K562 (cell line): Measurements from ENCODE around the gene STOX1. TPM values are rescaled to one million over a fixed set of nuclear protein-coding genes. Genes with fewer than 3 reads are reported as not detected.

Experiments used
- ATF1 ChIP-seq, 2 experiments: fragments of 450-650 bp in 1 of 2; IDR thresholded peaks; 2 replicates each; pipeline ENCODE4 v1.6.1; 2016; ENCODE audit warnings: missing compliant biosample characterization in 1 of 2, missing genetic modification characterization in 1 of 2
- BMI1 ChIP-seq: fragments of 150-350 bp; IDR thresholded peaks from 2 replicates; pipeline ENCODE4 v1.6.1; 2014; ENCODE audit warnings: low read length
- CREB1 ChIP-seq, 2 experiments: sonication (generic) in 1 of 2; formaldehyde crosslinking in 1 of 2; IDR thresholded peaks; 2 replicates each; pipeline versions ENCODE4 v1.6.1 to v1.8.0; 2012 to 2022; ENCODE audit warnings: inconsistent platforms in 1 of 2, mild to moderate bottlenecking in 1 of 2, missing genetic modification reagents in 1 of 2, moderate library complexity in 1 of 2
- CTBP1 ChIP-seq: fragments of 450-650 bp; IDR thresholded peaks from 2 replicates; pipeline ENCODE4 v1.6.1; 2016; ENCODE audit warnings: borderline replicate concordance
- CXXC5 ChIP-seq: fragments of 250-450 bp; sonication (Bioruptor Pico); IDR thresholded peaks from 2 replicates; pipeline ENCODE4 v1.8.0; 2022; ENCODE audit warnings: inconsistent platforms, mild to moderate bottlenecking, moderate library complexity
- DPF2 ChIP-seq: fragments of 450-650 bp; IDR thresholded peaks from 2 replicates; pipeline ENCODE4 v1.6.1; 2016
- ETV6 ChIP-seq, 3 experiments: fragments of 150-350 bp in 1 of 3; sonication (generic) in 1 of 3; formaldehyde crosslinking in 1 of 3; IDR thresholded peaks; 2 replicates each; pipeline versions ENCODE4 v1.6.1 to v1.8.0; 2014 to 2022; ENCODE audit warnings: borderline replicate concordance in 2 of 3, low read depth in 2 of 3, antibody characterized with exemption in 1 of 3, low read length in 1 of 3, mild to moderate bottlenecking in 1 of 3, missing genetic modification reagents in 1 of 3
- HDAC2 ChIP-seq: fragments of 450-650 bp; IDR thresholded peaks from 2 replicates; pipeline ENCODE4 v1.6.1; 2016; ENCODE audit warnings: mild to moderate bottlenecking
- HNRNPK ChIP-seq: fragments of 200-400 bp; formaldehyde crosslinking; IDR thresholded peaks from one replicate; pipeline ENCODE4 v1.6.1; 2018; ENCODE audit warnings: mild to moderate bottlenecking, low read depth, low read length; ENCODE audit not compliant: poor library complexity, severe bottlenecking
- KLF13 ChIP-seq: fragments of 450-650 bp; IDR thresholded peaks from 2 replicates; pipeline ENCODE4 v1.6.1; 2016; ENCODE audit warnings: missing genetic modification characterization, low read depth, mild to moderate bottlenecking, missing compliant biosample characterization, moderate library complexity, borderline replicate concordance
- NFE2 ChIP-seq: IDR thresholded peaks from 2 replicates; pipeline ENCODE4 v1.6.1; 2014; ENCODE audit warnings: antibody characterized with exemption, low read depth
- NFE2L1 ChIP-seq: fragments of 450-650 bp; IDR thresholded peaks from 2 replicates; pipeline ENCODE4 v1.6.1; 2016; ENCODE audit warnings: missing genetic modification characterization, low read depth, mild to moderate bottlenecking, missing compliant biosample characterization, moderate library complexity, borderline replicate concordance
- NONO ChIP-seq, 2 experiments: fragments of 200-400 bp in 1 of 2; fragments of 450-650 bp in 1 of 2; formaldehyde crosslinking in 1 of 2; IDR thresholded peaks; 2 replicates each; pipeline ENCODE4 v1.6.1; 2017; ENCODE audit warnings: low read depth in 2 of 2, mild to moderate bottlenecking in 2 of 2, moderate library complexity in 2 of 2, low read length in 1 of 2
- POU5F1 ChIP-seq: fragments of 150-350 bp; IDR thresholded peaks from 2 replicates; pipeline ENCODE4 v1.6.1; 2014; ENCODE audit warnings: borderline replicate concordance, low read length, low read depth, mild to moderate bottlenecking; ENCODE audit not compliant: partially characterized antibody
- ZNF445 ChIP-seq: fragments of 250-450 bp; sonication (Bioruptor Pico); IDR thresholded peaks from 2 replicates; pipeline ENCODE4 v1.4.0; 2020; ENCODE audit warnings: low read depth, mild to moderate bottlenecking, moderate library complexity
- ZZZ3 ChIP-seq: fragments of 450-650 bp; IDR thresholded peaks from 2 replicates; pipeline ENCODE4 v1.6.1; 2016; ENCODE audit warnings: antibody characterized with exemption, mild to moderate bottlenecking, moderate library complexity
- polyA plus RNA-seq, 8 experiments: library from polyadenylated mRNA; depleted of rRNA in 4 of 8; stranded (reverse) in 5 of 8; unstranded in 3 of 8; fragments of >200 nt; fragmentation: Nextera tagmentation in 2 of 8; fragmentation: Illumina TruSeq in 1 of 8; extraction: Ambion mirVana in 2 of 8; extraction: Trizol in 1 of 8; gene quantifications; 2 replicates each; pipeline versions ENCODE4 v1.2.1 to v1.2.3, GENCODE V29; 2011 to 2014; ENCODE audit warnings: inconsistent platforms in 1 of 8, missing spikeins in 1 of 8
- total RNA-seq, 7 experiments: library from RNA; depleted of rRNA in 6 of 7; stranded (reverse); fragments of >200 nt in 6 of 7; fragmentation: Illumina TruSeq in 2 of 7; extraction: Trizol in 2 of 7; gene quantifications; 2 replicates each; pipeline versions ENCODE4 v1.2.1 to v1.2.3, GENCODE V29; 2011 to 2021; ENCODE audit warnings: low replicate concordance in 1 of 7
- TF ChIP-seq, protein P1 (sequence below): sonication (generic); formaldehyde crosslinking; IDR thresholded peaks from 2 replicates; pipeline ENCODE4 v1.8.0; 2022; ENCODE audit warnings: mild to moderate bottlenecking, missing genetic modification reagents
- TF ChIP-seq, protein P2 (sequence below): sonication (generic); formaldehyde crosslinking; IDR thresholded peaks from 2 replicates; pipeline ENCODE4 v1.8.0; 2022; ENCODE audit warnings: mild to moderate bottlenecking, missing genetic modification reagents
- TF ChIP-seq, protein P3 (sequence below): sonication (generic); formaldehyde crosslinking; IDR thresholded peaks from 2 replicates; pipeline ENCODE4 v1.8.0; 2022; ENCODE audit warnings: mild to moderate bottlenecking, missing genetic modification reagents, borderline replicate concordance

The STOX1 gene
- total and polyA plus RNA-seq, 9 of the 15 experiments (the other 6 are each of a cell fraction or from before 2014, with no cell fraction given): 0.09 to 0.87 (median 0.29) TPM

DNA sequence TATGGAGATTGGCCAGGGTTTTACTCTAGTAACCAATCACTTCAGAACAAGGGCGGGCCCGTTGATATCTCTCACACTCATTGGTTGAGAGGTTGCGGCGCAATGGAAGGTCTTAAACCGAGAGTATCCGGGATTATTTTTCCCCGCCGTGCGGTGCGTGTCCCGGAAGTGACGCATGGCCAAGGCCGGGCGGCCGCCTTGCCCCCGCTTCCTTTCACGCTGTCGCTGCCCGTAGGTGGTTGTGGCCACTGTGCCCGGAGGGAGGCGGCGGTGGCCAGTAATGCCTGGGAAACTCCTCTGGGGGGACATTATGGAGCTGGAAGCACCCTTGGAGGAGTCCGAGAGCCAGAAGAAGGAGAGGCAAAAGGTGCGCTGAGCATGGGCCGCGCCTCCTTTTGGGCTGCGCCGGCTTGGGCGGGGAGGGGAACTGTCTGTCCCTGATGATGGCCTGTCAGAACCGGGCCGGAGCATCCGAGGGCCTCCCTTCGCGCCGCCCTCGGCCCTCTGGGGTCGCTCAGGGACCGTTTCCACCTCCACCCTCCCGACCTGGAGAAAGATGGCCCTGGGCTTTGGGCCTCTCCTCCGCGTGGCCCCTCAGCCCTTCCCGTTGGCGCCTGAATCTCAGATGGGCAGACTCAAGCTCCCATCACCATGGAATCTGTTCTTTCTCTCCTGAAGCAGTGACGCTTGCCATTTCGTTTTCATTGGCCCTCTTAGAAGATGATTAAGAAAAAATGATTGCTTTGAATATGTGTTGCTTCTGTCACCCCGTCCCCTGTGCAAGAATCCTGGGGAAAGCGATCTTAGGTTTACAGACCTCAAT is 74.0 kb downstream of the STOX1 start, which contains the start of gene DDX50 (continued):
- TF ChIP-seq, protein P1, sequence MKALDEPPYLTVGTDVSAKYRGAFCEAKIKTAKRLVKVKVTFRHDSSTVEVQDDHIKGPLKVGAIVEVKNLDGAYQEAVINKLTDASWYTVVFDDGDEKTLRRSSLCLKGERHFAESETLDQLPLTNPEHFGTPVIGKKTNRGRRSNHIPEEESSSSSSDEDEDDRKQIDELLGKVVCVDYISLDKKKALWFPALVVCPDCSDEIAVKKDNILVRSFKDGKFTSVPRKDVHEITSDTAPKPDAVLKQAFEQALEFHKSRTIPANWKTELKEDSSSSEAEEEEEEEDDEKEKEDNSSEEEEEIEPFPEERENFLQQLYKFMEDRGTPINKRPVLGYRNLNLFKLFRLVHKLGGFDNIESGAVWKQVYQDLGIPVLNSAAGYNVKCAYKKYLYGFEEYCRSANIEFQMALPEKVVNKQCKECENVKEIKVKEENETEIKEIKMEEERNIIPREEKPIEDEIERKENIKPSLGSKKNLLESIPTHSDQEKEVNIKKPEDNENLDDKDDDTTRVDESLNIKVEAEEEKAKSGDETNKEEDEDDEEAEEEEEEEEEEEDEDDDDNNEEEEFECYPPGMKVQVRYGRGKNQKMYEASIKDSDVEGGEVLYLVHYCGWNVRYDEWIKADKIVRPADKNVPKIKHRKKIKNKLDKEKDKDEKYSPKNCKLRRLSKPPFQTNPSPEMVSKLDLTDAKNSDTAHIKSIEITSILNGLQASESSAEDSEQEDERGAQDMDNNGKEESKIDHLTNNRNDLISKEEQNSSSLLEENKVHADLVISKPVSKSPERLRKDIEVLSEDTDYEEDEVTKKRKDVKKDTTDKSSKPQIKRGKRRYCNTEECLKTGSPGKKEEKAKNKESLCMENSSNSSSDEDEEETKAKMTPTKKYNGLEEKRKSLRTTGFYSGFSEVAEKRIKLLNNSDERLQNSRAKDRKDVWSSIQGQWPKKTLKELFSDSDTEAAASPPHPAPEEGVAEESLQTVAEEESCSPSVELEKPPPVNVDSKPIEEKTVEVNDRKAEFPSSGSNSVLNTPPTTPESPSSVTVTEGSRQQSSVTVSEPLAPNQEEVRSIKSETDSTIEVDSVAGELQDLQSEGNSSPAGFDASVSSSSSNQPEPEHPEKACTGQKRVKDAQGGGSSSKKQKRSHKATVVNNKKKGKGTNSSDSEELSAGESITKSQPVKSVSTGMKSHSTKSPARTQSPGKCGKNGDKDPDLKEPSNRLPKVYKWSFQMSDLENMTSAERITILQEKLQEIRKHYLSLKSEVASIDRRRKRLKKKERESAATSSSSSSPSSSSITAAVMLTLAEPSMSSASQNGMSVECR (CRISPR knock-in tag): peak; percentile 20; the same call in 1 of the 2 replicates
- TF ChIP-seq ATF1 (CRISPR knock-in tag; IDR thresholded peaks at IDR 0.05) (peak; percentile 27; the same call in 1 of the 2 replicates), ATF1 (tag; IDR thresholded peaks at IDR 0.05) (peak; percentile 98), NONO (IDR thresholded peaks at IDR 0.05; ENCODE audit: low read depth in 2 of 2, low read length in 1 of 2) (peak in 1 of 2 experiments; percentile 70; a peak in 1 of 4 replicates), ZZZ3 (no peak), CREB1 (IDR thresholded peaks at IDR 0.05) (peak; percentile 90), CREB1 (CRISPR knock-in tag; IDR thresholded peaks at IDR 0.05) (peak; percentile 94), CTBP1 (peak; percentile 83), BMI1 (no peak), CXXC5 (peak; percentile 89), HNRNPK (no peak), POU5F1 (no peak), HDAC2 (peak; percentile 88; the same call in 1 of the 2 replicates), NFE2 (no peak), NFE2L1 (tag) (no peak), ETV6 (IDR thresholded peaks at IDR 0.05; ENCODE audit: borderline replicate concordance in 1 of 2, low read depth in 2 of 2, low read length in 1 of 2) (peak in 1 of 2 experiments; percentile 48; a peak in 1 of 4 replicates), ETV6 (CRISPR knock-in tag; IDR thresholded peaks at IDR 0.05; ENCODE audit: borderline replicate concordance) (no peak; the same call in 1 of the 2 replicates), DPF2 (peak; percentile 48; the same call in 1 of the 2 replicates), ZNF445 (CRISPR knock-in tag) (no peak), KLF13 (tag) (peak; percentile 69)
- TF ChIP-seq, protein P2, sequence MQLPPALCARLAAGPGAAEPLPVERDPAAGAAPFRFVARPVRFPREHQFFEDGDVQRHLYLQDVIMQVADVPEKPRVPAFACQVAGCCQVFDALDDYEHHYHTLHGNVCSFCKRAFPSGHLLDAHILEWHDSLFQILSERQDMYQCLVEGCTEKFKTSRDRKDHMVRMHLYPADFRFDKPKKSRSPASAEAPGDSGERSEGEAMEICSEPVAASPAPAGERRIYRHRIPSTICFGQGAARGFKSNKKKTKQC: peak; percentile 39; the same call in 1 of the 2 replicates
- TF ChIP-seq, protein P3, sequence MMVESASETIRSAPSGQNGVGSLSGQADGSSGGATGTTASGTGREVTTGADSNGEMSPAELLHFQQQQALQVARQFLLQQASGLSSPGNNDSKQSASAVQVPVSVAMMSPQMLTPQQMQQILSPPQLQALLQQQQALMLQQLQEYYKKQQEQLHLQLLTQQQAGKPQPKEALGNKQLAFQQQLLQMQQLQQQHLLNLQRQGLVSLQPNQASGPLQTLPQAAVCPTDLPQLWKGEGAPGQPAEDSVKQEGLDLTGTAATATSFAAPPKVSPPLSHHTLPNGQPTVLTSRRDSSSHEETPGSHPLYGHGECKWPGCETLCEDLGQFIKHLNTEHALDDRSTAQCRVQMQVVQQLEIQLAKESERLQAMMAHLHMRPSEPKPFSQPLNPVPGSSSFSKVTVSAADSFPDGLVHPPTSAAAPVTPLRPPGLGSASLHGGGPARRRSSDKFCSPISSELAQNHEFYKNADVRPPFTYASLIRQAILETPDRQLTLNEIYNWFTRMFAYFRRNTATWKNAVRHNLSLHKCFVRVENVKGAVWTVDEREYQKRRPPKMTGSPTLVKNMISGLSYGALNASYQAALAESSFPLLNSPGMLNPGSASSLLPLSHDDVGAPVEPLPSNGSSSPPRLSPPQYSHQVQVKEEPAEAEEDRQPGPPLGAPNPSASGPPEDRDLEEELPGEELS (CRISPR knock-in tag): peak; percentile 93; the same call in 1 of the 2 replicates
